NCI-H2107 (cell line): ENCODE data around the gene LMAN2.
A peak's percentile ranks its signal among the peaks of the same experiment; 100 is the strongest.

Source experiments
- DNase-seq: peaks from one replicate; lab custom pipeline; 2025; lab: John Stamatoyannopoulos, UW

The LMAN2 gene, protein sequence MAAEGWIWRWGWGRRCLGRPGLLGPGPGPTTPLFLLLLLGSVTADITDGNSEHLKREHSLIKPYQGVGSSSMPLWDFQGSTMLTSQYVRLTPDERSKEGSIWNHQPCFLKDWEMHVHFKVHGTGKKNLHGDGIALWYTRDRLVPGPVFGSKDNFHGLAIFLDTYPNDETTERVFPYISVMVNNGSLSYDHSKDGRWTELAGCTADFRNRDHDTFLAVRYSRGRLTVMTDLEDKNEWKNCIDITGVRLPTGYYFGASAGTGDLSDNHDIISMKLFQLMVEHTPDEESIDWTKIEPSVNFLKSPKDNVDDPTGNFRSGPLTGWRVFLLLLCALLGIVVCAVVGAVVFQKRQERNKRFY

GRCh38 chr5:177351392-177352329, at the start of gene LMAN2:
Gene LMAN2 (minus strand): TSS chr5:177351668. CDS start chr5:177351647, 21 bp downstream.
- peak; percentile 68 for DNase-seq

GRCh38 chr5:177399997-177400868, 48.8 kb upstream of the LMAN2 start, which contains the start of gene PFN3:
Gene PFN3 (minus strand): TSS chr5:177400661. CDS start chr5:177400576, 85 bp downstream.
- no peak for DNase-seq

- no peak for DNase-seq
These were observed 46.5 kb upstream of the LMAN2 start for GRCh38 chr5:177397875-177398390.

DNA sequence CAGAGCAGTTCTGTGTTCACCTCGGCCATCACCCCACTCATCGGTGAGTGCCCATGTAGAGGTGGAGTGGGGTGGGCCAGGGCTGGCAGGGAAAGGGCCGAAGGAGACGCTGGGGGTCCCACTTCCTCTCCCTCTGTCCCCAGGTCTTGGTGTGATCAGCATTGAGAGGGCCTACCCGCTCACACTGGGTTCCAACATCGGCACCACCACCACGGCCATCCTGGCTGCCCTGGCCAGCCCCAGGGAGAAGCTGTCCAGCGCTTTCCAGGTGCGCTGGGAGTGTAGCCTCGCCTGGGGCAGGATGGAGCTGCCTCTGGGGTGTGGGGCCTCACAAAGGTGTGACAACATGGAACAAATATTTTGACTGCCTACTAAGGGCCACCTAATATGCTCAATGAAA, 45.3 kb upstream of the LMAN2 start:
- DNase-seq = no peak

DNA sequence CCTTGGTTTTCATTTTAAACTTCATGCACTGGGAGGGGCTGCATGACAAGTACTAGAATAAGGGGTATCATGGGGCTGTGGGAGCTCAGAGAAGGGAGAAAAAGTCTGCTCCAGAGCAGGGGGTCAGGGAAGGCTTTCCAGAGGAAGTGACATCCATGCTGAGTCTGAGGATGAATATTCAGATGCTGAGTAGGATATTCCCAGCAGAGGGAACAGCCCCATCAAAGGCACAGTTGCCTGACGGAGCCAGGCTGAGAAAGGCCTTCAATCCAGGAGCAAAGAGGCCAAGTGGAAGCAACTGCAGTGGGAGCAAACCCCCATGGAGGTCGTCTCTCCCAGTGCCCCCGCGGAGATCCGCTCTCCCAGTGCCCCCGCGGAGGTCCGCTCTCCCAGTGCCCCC, 44.6 kb upstream of the LMAN2 start:
- no peak for DNase-seq

DNA sequence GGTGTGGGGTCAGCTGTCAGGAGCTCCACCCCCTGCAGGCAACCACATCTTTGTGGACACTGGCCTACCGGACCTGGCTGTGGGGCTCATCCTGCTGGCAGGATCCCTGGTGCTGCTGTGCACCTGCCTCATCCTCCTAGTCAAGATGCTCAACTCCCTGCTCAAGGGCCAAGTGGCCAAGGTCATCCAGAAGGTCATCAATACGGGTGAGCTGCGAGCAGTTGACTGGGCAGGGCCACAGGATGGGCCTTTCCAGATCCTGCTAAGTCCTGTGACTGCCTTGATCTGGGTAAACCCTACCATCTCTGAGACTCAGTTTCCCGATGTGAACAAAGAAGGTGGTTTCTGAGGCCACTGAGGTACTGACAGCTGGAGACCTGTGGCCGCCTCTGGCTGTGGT, 42.5 kb upstream of the LMAN2 start:
- DNase-seq = no peak

DNA sequence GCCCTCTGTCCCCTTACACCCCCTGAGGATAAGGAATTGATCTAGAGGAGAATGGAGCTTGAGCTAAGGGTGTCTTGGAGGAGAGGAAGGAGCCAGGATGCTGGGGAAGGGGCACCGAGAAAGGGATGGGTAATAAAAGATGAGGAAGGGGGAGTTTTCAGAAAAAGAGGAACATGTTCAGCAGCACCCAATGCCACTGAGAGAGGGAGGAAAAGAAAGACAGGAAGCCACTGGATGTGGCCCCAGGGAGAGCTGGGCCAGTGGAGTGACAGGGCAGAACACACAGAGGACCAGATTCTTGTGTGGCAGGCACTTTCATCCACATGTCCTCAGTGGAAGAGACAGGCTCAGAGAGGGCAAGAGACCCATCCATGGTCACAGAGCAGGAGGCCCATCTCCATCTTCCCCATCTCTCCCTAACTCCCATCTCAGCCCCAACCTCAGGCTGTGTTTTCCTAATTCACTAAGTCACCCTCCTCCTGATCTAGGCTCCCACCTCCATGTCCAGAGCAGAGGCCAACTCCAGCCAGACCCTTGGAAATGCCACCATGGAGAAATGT, 41.8 kb upstream of the LMAN2 start:
- DNase-seq = no peak

DNA sequence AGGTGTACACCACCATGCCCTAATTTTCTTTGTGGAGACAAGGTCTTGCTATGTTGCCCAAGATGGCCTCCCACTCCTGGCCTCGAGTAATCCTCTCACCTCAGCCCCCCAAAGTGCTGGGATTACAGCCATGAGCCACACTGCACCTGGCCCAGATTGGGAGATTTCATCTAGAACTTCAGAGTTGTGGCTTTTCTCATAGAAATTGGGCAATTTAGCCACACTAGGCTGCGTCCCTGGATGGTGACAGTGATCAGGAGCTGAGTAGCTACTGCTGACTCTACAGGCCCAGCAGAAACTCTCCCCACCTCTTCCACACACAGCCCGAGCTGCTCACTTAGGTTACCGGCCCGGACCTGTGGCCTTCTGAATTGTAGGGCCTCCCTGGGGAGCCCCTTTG, 41.3 kb upstream of the LMAN2 start:
- no peak for DNase-seq

- DNase-seq = peak; percentile 57
These were observed 39.2 kb upstream of the LMAN2 start for GRCh38 chr5:177390363-177391300.

GRCh38 chr5:177389241-177390169, 38.0 kb upstream of the LMAN2 start:
- no peak for DNase-seq

- no peak for DNase-seq
These were observed 37.1 kb upstream of the LMAN2 start for GRCh38 chr5:177388521-177389052.

- no peak for DNase-seq
These were observed 35.9 kb upstream of the LMAN2 start for GRCh38 chr5:177387405-177387804.

GRCh38 chr5:177386542-177386941, 35.1 kb upstream of the LMAN2 start:
- no peak for DNase-seq

DNA sequence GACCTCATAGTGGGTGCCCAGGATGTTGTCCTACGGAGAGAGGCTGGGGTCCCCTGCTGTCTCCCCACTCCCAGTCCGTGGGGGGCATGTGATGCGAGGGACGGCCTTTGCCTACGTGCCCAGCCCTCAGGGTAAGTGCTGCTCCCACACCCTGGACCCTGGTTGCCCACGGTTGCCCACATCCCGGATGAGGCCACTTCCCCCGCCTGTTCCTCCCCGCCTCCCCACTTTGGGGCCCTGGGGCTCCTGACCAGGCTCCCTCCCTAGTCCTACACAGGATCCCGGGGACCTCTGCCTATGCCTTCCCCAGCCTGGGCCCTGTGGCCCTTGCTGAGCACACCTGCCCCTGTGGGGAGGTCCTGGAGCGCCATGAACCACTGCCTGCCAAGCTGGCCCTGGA, 34.3 kb upstream of the LMAN2 start:
- no peak for DNase-seq

DNA sequence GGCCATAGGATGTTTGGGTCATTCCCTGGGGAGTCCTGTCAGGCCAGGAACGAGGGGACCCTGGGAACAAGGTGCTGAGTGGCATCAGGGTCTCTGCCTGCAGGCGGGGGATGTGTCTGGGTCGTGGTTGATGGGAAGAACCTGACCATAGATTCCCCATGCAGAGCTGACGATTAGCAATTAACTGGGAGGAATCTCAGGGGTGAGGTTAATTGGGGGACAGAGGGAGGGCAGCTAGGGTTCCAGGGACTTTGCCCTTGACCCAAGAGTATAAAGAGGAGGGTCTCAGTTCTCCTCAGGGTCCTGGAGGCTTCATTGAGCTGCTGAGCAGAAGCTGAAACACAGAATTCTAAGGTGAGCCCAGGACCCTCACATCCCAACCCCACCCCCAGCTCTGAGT, 32.7 kb upstream of the LMAN2 start, which contains the start of gene SLC34A1:
SLC34A1 (plus strand) TSS at position 301 of the 400 bp plus-strand sequence. CDS start 1,308 bp downstream, outside the sequence.
- DNase-seq = no peak

- no peak for DNase-seq
These were observed 31.7 kb upstream of the LMAN2 start for GRCh38 chr5:177383181-177383580.

GRCh38 chr5:177382423-177383029, 31.1 kb upstream of the LMAN2 start:
- no peak for DNase-seq

DNA sequence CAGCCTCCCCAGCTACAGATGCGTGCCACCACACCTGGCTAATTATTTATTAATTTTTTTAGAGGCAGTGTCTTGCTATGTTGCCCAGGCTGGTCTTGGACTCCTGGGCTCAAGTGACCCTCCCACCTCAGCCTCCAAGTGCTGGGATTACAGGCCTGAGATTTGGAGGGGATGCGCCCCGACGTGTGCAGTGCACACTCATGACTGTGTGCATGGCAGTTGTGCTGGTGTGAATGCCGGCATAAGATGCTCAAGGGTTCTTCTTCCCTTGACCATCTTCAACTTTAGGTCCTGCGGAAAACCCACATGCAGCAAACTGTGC, 29.3 kb upstream of the LMAN2 start:
- no peak for DNase-seq
